ENCODE data around the gene SNX3. TPM values are rescaled to one million over a fixed set of nuclear protein-coding genes. Genes with fewer than 3 reads are reported as not detected.

Gene SNX3
- polyA plus RNA-seq, 1 donor from 2014 or later: 135 TPM

DNA sequence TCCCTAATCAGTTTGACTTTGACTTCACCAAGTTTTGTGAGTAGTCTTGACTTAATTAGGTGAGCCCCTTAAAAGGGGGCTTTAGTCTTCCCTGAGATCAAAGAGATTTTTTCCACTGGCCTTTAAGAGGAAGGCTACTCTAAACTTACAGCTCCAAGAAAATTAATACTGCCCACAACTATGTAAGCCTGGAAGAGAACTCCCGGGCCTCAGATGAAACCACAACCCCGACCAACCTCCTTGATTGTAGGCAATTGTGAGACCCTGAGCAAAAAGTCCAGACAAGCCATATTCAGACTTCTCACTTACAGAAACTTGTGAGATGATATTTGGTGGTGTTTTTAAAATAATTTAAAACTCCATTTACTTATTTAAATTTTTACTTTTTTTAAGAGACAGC, 18.1 kb downstream of the SNX3 start:
- H3K27me3 ChIP-seq (ENCODE audit: insufficient read depth, low read depth, low read length): no peaks in the 10 kb centered on the region
- no peak for TF ChIP-seq CTCF (IDR thresholded peaks at IDR 0.05; ENCODE audit: poor library complexity, severe bottlenecking)
- no peak for TF ChIP-seq SMC3 (conservative IDR thresholded peaks at IDR 0.05; ENCODE audit: poor library complexity)
- TF ChIP-seq, protein P1, sequence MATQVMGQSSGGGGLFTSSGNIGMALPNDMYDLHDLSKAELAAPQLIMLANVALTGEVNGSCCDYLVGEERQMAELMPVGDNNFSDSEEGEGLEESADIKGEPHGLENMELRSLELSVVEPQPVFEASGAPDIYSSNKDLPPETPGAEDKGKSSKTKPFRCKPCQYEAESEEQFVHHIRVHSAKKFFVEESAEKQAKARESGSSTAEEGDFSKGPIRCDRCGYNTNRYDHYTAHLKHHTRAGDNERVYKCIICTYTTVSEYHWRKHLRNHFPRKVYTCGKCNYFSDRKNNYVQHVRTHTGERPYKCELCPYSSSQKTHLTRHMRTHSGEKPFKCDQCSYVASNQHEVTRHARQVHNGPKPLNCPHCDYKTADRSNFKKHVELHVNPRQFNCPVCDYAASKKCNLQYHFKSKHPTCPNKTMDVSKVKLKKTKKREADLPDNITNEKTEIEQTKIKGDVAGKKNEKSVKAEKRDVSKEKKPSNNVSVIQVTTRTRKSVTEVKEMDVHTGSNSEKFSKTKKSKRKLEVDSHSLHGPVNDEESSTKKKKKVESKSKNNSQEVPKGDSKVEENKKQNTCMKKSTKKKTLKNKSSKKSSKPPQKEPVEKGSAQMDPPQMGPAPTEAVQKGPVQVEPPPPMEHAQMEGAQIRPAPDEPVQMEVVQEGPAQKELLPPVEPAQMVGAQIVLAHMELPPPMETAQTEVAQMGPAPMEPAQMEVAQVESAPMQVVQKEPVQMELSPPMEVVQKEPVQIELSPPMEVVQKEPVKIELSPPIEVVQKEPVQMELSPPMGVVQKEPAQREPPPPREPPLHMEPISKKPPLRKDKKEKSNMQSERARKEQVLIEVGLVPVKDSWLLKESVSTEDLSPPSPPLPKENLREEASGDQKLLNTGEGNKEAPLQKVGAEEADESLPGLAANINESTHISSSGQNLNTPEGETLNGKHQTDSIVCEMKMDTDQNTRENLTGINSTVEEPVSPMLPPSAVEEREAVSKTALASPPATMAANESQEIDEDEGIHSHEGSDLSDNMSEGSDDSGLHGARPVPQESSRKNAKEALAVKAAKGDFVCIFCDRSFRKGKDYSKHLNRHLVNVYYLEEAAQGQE (IDR thresholded peaks at IDR 0.05; ENCODE audit: borderline replicate concordance): no peak
- TF ChIP-seq MXI1 (conservative IDR thresholded peaks at IDR 0.05; ENCODE audit: poor library complexity, severe bottlenecking): no peak
- TF ChIP-seq EP300 (conservative IDR thresholded peaks at IDR 0.05; ENCODE audit: poor library complexity, severe bottlenecking): no peak
- TF ChIP-seq TAF1 (IDR thresholded peaks at IDR 0.05; ENCODE audit: low read depth): no peak
- no peak for TF ChIP-seq RAD21 (conservative IDR thresholded peaks at IDR 0.05)
- TF ChIP-seq POLR2AphosphoS5 (IDR thresholded peaks at IDR 0.05): no peak
- no peak for TF ChIP-seq EZH2 (IDR thresholded peaks at IDR 0.05; ENCODE audit: borderline replicate concordance, insufficient read depth, low read length, poor library complexity, severe bottlenecking)
- H3K36me3 ChIP-seq (ENCODE audit: insufficient read depth, low read length): no peaks in the 10 kb centered on the region
- H4K20me1 ChIP-seq (ENCODE audit: insufficient read depth): no peaks in the 10 kb centered on the region
- H2AFZ ChIP-seq (ENCODE audit: low read depth, low read length): no peak overlapping the region
- no peak overlapping the region for H3K9ac ChIP-seq (ENCODE audit: low read length)
- H3K9me2 ChIP-seq (ENCODE audit: insufficient read depth, low read length): no peaks in the 10 kb centered on the region
- no peaks in the 10 kb centered on the region for H3K9me3 ChIP-seq (ENCODE audit: low read length)
- peaks cover 4% of the 10 kb centered on the region for H3K79me2 ChIP-seq (replicated peaks; ENCODE audit: insufficient read depth, low read length)
- no peak overlapping the region for H3K4me3 ChIP-seq (ENCODE audit: low read length)
- no peak overlapping the region for H3K27ac ChIP-seq (ENCODE audit: low read length)
- H3K4me2 ChIP-seq (ENCODE audit: low read length): no peak overlapping the region
- no peaks in the 10 kb centered on the region for H3F3A ChIP-seq (ENCODE audit: insufficient read depth, low read length, poor library complexity, severe bottlenecking)

GRCh38 chr6:108242259-108242658, 18.6 kb downstream of the SNX3 start:
- H3K27ac ChIP-seq (ENCODE audit: low read length): no peak overlapping the region
- H3F3A ChIP-seq (ENCODE audit: insufficient read depth, low read length, poor library complexity, severe bottlenecking): no peaks in the 10 kb centered on the region
- H3K9me2 ChIP-seq (ENCODE audit: insufficient read depth, low read length): no peaks in the 10 kb centered on the region
- H3K4me2 ChIP-seq (ENCODE audit: low read length): no peak overlapping the region
- no peak overlapping the region for H3K9ac ChIP-seq (ENCODE audit: low read length)
- no peaks in the 10 kb centered on the region for H3K27me3 ChIP-seq (ENCODE audit: insufficient read depth, low read depth, low read length)
- no peaks in the 10 kb centered on the region for H4K20me1 ChIP-seq (ENCODE audit: insufficient read depth)
- no peaks in the 10 kb centered on the region for H3K9me3 ChIP-seq (ENCODE audit: low read length)
- TF ChIP-seq MXI1 (conservative IDR thresholded peaks at IDR 0.05; ENCODE audit: poor library complexity, severe bottlenecking) (no peak), EP300 (conservative IDR thresholded peaks at IDR 0.05; ENCODE audit: poor library complexity, severe bottlenecking) (no peak), EZH2 (IDR thresholded peaks at IDR 0.05; ENCODE audit: borderline replicate concordance, insufficient read depth, low read length, poor library complexity, severe bottlenecking) (no peak), SMC3 (conservative IDR thresholded peaks at IDR 0.05; ENCODE audit: poor library complexity) (no peak), POLR2AphosphoS5 (IDR thresholded peaks at IDR 0.05) (no peak), TAF1 (IDR thresholded peaks at IDR 0.05; ENCODE audit: low read depth) (no peak), CTCF (IDR thresholded peaks at IDR 0.05; ENCODE audit: poor library complexity, severe bottlenecking) (no peak), RAD21 (conservative IDR thresholded peaks at IDR 0.05) (no peak)
- TF ChIP-seq, protein P1 (IDR thresholded peaks at IDR 0.05; ENCODE audit: borderline replicate concordance): no peak
- H2AFZ ChIP-seq (ENCODE audit: low read depth, low read length): no peak overlapping the region
- no peaks in the 10 kb centered on the region for H3K36me3 ChIP-seq (ENCODE audit: insufficient read depth, low read length)
- no peak overlapping the region for H3K4me3 ChIP-seq (ENCODE audit: low read length)
- H3K79me2 ChIP-seq (replicated peaks; ENCODE audit: insufficient read depth, low read length): peaks cover 4% of the 10 kb centered on the region
